ENCODE data around the gene UGT1A8. TPM values are rescaled to one million over a fixed set of nuclear protein-coding genes. Genes with fewer than 3 reads are reported as not detected.
"Not testable (repeated sequence)": the region's sequence is repeated elsewhere in the genome, so short reads cannot be mapped to it uniquely, and the experiment has no call there.

UGT1A8 gene
- polyA plus RNA-seq, 1 donor from 2014 or later = not detected

GRCh38 chr2:233605680-233606079 lies 11.8 kb upstream of the UGT1A8 start:
- H3K36me3 Mint-ChIP-seq = peaks cover 3% of the 10 kb centered on the region

GRCh38 chr2:233611284-233611683 lies 6.1 kb upstream of the UGT1A8 start:
- no peaks in the 10 kb centered on the region for H3K4me1 Mint-ChIP-seq
- peaks cover 8 to 27% (median 24%) of the 10 kb centered on the region in 3 donors for H3K9me3 Mint-ChIP-seq
- peaks cover under 1% of the 10 kb centered on the region for H3K36me3 Mint-ChIP-seq
- peak overlapping the region in 1 of 4 donors; percentile 44 for H3K4me3 Mint-ChIP-seq
- no peak overlapping the region for H3K27ac Mint-ChIP-seq
- H3K27me3 Mint-ChIP-seq = peaks cover 14% of the 10 kb centered on the region

More at GRCh38 chr2:233605680-233606079, 11.8 kb upstream of the UGT1A8 start:
- peaks cover 0 to 18% (median 6%) of the 10 kb centered on the region in 3 donors for H3K9me3 Mint-ChIP-seq
- H3K27ac Mint-ChIP-seq = no peak overlapping the region
- no peak overlapping the region for H3K4me3 Mint-ChIP-seq
- no peaks in the 10 kb centered on the region for H3K4me1 Mint-ChIP-seq
- H3K27me3 Mint-ChIP-seq = peaks cover 9% of the 10 kb centered on the region

- Mint-ChIP-seq H3K4me1 (no peaks in the 10 kb centered on the region), H3K36me3 (peaks cover 4% of the 10 kb centered on the region), H3K4me3 (no peak overlapping the region), H3K27me3 (peaks cover 21% of the 10 kb centered on the region), H3K27ac (no peak overlapping the region), H3K9me3 (peaks cover 3 to 5% (median 3%) of the 10 kb centered on the region in 3 donors)
These were observed 2.8 kb downstream of the UGT1A8 start for GRCh38 chr2:233620204-233620603.

GRCh38 chr2:233621863-233622262 lies 4.4 kb downstream of the UGT1A8 start:
- not testable (repeated sequence) for H3K36me3 Mint-ChIP-seq, H3K27ac Mint-ChIP-seq, H3K4me1 Mint-ChIP-seq, H3K9me3 Mint-ChIP-seq, H3K4me3 Mint-ChIP-seq
- H3K27me3 Mint-ChIP-seq = peaks cover 13% of the 10 kb centered on the region

- Mint-ChIP-seq H3K27ac (no peak overlapping the region), H3K9me3 (peaks cover 4 to 20% (median 13%) of the 10 kb centered on the region in 3 donors), H3K27me3 (peaks cover 4% of the 10 kb centered on the region), H3K4me1 (peaks cover 0 to 4% (median 0%) of the 10 kb centered on the region in 3 donors), H3K4me3 (no peak overlapping the region), H3K36me3 (peaks cover 3% of the 10 kb centered on the region)
These were observed 10.0 kb downstream of the UGT1A8 start for GRCh38 chr2:233627331-233628025.

GRCh38 chr2:233636306-233636705 lies 18.9 kb downstream of the UGT1A8 start, which contains the start of gene UGT1A10:
TSS of gene UGT1A10 (plus strand) at chr2:233636448. CDS start at chr2:233636523, 75 bp downstream.
- H3K27me3 Mint-ChIP-seq, H3K27ac Mint-ChIP-seq: not testable (repeated sequence)

GRCh38 chr2:233638836-233639235 lies 21.4 kb downstream of the UGT1A8 start:
- Mint-ChIP-seq H3K9me3 (peaks cover 0 to 10% (median 0%) of the 10 kb centered on the region in 3 donors), H3K36me3 (no peaks in the 10 kb centered on the region), H3K4me1 (peaks cover 0 to 5% (median 5%) of the 10 kb centered on the region in 3 donors), H3K4me3 (no peak overlapping the region), H3K27ac (peak overlapping the region in 1 of 3 donors; percentile 66), H3K27me3 (peaks cover 2% of the 10 kb centered on the region)

More at GRCh38 chr2:233636306-233636705, 18.9 kb downstream of the UGT1A8 start, which contains the start of gene UGT1A10:
- not testable (repeated sequence) for H3K36me3 Mint-ChIP-seq, H3K9me3 Mint-ChIP-seq, H3K4me1 Mint-ChIP-seq, H3K4me3 Mint-ChIP-seq

- Mint-ChIP-seq H3K27ac (no peak overlapping the region), H3K27me3 (no peaks in the 10 kb centered on the region), H3K9me3 (peaks cover 0 to 12% (median 0%) of the 10 kb centered on the region in 3 donors), H3K4me1 (peaks cover 0 to 5% (median 5%) of the 10 kb centered on the region in 3 donors), H3K4me3 (no peak overlapping the region), H3K36me3 (no peaks in the 10 kb centered on the region)
These were observed 22.4 kb downstream of the UGT1A8 start for GRCh38 chr2:233639860-233640259.

- Mint-ChIP-seq H3K27me3 (peaks cover 5% of the 10 kb centered on the region), H3K9me3 (peaks cover 9 to 34% (median 13%) of the 10 kb centered on the region in 3 donors), H3K36me3 (peaks cover 3% of the 10 kb centered on the region), H3K27ac (no peak overlapping the region), H3K4me3 (no peak overlapping the region), H3K4me1 (peaks cover 0 to 5% (median 0%) of the 10 kb centered on the region in 3 donors)
These were observed 25.7 kb downstream of the UGT1A8 start for GRCh38 chr2:233643128-233643527.

- H3K4me3 Mint-ChIP-seq, H3K36me3 Mint-ChIP-seq, H3K4me1 Mint-ChIP-seq, H3K27ac Mint-ChIP-seq, H3K27me3 Mint-ChIP-seq: not testable (repeated sequence)
- H3K9me3 Mint-ChIP-seq = peaks cover 9 to 34% (median 13%) of the 10 kb centered on the region in 3 donors
These were observed 28.6 kb downstream of the UGT1A8 start for GRCh38 chr2:233646033-233646432.

- H3K4me3 Mint-ChIP-seq = no peak overlapping the region
- H3K36me3 Mint-ChIP-seq = peaks cover 2% of the 10 kb centered on the region
- H3K4me1 Mint-ChIP-seq = no peaks in the 10 kb centered on the region
- H3K27ac Mint-ChIP-seq = no peak overlapping the region
- H3K27me3 Mint-ChIP-seq = peaks cover 17% of the 10 kb centered on the region
- peaks cover 9 to 16% (median 13%) of the 10 kb centered on the region in 3 donors for H3K9me3 Mint-ChIP-seq
These were observed 33.5 kb downstream of the UGT1A8 start for GRCh38 chr2:233650981-233651380.

GRCh38 chr2:233651430-233651829 lies 34.0 kb downstream of the UGT1A8 start:
- H3K4me1 Mint-ChIP-seq = peaks cover 0 to 2% (median 0%) of the 10 kb centered on the region in 3 donors
- H3K27me3 Mint-ChIP-seq = peaks cover 17% of the 10 kb centered on the region
- peaks cover 2% of the 10 kb centered on the region for H3K36me3 Mint-ChIP-seq
- no peak overlapping the region for H3K4me3 Mint-ChIP-seq
- no peak overlapping the region for H3K27ac Mint-ChIP-seq
- peaks cover 8 to 14% (median 13%) of the 10 kb centered on the region in 3 donors for H3K9me3 Mint-ChIP-seq

- Mint-ChIP-seq H3K27ac (no peak overlapping the region), H3K27me3 (peaks cover 10% of the 10 kb centered on the region), H3K9me3 (no peaks in the 10 kb centered on the region), H3K36me3 (peaks cover 2% of the 10 kb centered on the region), H3K4me1 (peaks cover 0 to 5% (median 0%) of the 10 kb centered on the region in 3 donors), H3K4me3 (no peak overlapping the region)
These were observed 37.1 kb downstream of the UGT1A8 start for GRCh38 chr2:233654501-233654900.

- peaks cover 2% of the 10 kb centered on the region for H3K36me3 Mint-ChIP-seq
- H3K9me3 Mint-ChIP-seq = no peaks in the 10 kb centered on the region
- peaks cover 13% of the 10 kb centered on the region for H3K27me3 Mint-ChIP-seq
- no peak overlapping the region for H3K27ac Mint-ChIP-seq
- no peak overlapping the region for H3K4me3 Mint-ChIP-seq
- peaks cover 0 to 5% (median 0%) of the 10 kb centered on the region in 3 donors for H3K4me1 Mint-ChIP-seq
These were observed 37.6 kb downstream of the UGT1A8 start for GRCh38 chr2:233655043-233655442.

- peaks cover 13% of the 10 kb centered on the region for H3K27me3 Mint-ChIP-seq
- not testable (repeated sequence) for H3K9me3 Mint-ChIP-seq, H3K4me3 Mint-ChIP-seq, H3K27ac Mint-ChIP-seq, H3K36me3 Mint-ChIP-seq, H3K4me1 Mint-ChIP-seq
These were observed 38.5 kb downstream of the UGT1A8 start for GRCh38 chr2:233655943-233656342.

- H3K4me1 Mint-ChIP-seq = peaks cover 0 to 5% (median 0%) of the 10 kb centered on the region in 3 donors
- H3K27me3 Mint-ChIP-seq = peaks cover 13% of the 10 kb centered on the region
- no peaks in the 10 kb centered on the region for H3K9me3 Mint-ChIP-seq
- H3K27ac Mint-ChIP-seq = no peak overlapping the region
- no peaks in the 10 kb centered on the region for H3K36me3 Mint-ChIP-seq
- no peak overlapping the region for H3K4me3 Mint-ChIP-seq
These were observed 39.0 kb downstream of the UGT1A8 start for GRCh38 chr2:233656443-233656842.

Measured in IgD-negative memory B cell (primary cell).